HEK293T (cell line): ENCODE data around the gene PIP5K1B.

Experiments
- CTCF ChIA-PET: fragments of 350-600 bp; formaldehyde crosslinking; extraction: SDS; loops from one replicate; lab custom pipeline; 2021; ENCODE audit warnings: antibody characterized with exemption, inconsistent platforms; lab: Yijun Ruan, JAX
- POLR2A ChIA-PET: fragments of 350-600 bp; formaldehyde crosslinking; extraction: SDS; loops from one replicate; lab custom pipeline; 2020; ENCODE audit warnings: antibody characterized with exemption, inconsistent platforms; lab: Yijun Ruan, JAX
- DNase-seq: peaks from one replicate; pipeline ENCODE4 v3.0.0; 2012; ENCODE audit warnings: mixed read lengths; ENCODE audit errors: extremely low spot score
- ARNT ChIP-seq: fragments of 450-650 bp; IDR thresholded peaks from 2 replicates; pipeline ENCODE4 v1.6.1; 2017; ENCODE audit warnings: mild to moderate bottlenecking
- BHLHE40 ChIP-seq: fragments of 450-650 bp; IDR thresholded peaks from 2 replicates; pipeline ENCODE4 v1.6.1; 2016; ENCODE audit warnings: mild to moderate bottlenecking, moderate library complexity, borderline replicate concordance
- CTBP1 ChIP-seq: fragments of 450-650 bp; IDR thresholded peaks from 2 replicates; pipeline ENCODE4 v1.6.1; 2016; ENCODE audit warnings: borderline replicate concordance
- ELF4 ChIP-seq: fragments of 450-650 bp; IDR thresholded peaks from 2 replicates; pipeline ENCODE4 v1.6.1; 2017; ENCODE audit warnings: antibody characterized with exemption
- FOXA1 ChIP-seq: fragments of 450-650 bp; IDR thresholded peaks from 2 replicates; pipeline ENCODE4 v1.6.1; 2016; ENCODE audit warnings: mild to moderate bottlenecking
- FOXK2 ChIP-seq: fragments of 450-650 bp; IDR thresholded peaks from 2 replicates; pipeline ENCODE4 v1.6.1; 2016; ENCODE audit warnings: mild to moderate bottlenecking
- FOXM1 ChIP-seq: fragments of 450-650 bp; IDR thresholded peaks from 2 replicates; pipeline ENCODE4 v1.6.1; 2017; ENCODE audit warnings: mild to moderate bottlenecking, borderline replicate concordance
- HDGF ChIP-seq: fragments of 450-650 bp; IDR thresholded peaks from 2 replicates; pipeline ENCODE4 v1.6.1; 2017; ENCODE audit warnings: antibody characterized with exemption, borderline replicate concordance
- L3MBTL2 ChIP-seq: fragments of 450-650 bp; conservative IDR thresholded peaks from 2 replicates; pipeline ENCODE4 v1.6.1; 2016; ENCODE audit warnings: mild to moderate bottlenecking
- LEF1 ChIP-seq: fragments of 450-650 bp; IDR thresholded peaks from 2 replicates; pipeline ENCODE4 v1.6.1; 2017; ENCODE audit warnings: mild to moderate bottlenecking, borderline replicate concordance
- NFRKB ChIP-seq: fragments of 450-650 bp; IDR thresholded peaks from 2 replicates; pipeline ENCODE4 v1.6.1; 2016; ENCODE audit warnings: mild to moderate bottlenecking, moderate library complexity
- PKNOX1 ChIP-seq: fragments of 450-650 bp; IDR thresholded peaks from 2 replicates; pipeline ENCODE4 v1.6.1; 2016
- SP1 ChIP-seq: fragments of 450-650 bp; IDR thresholded peaks from 2 replicates; pipeline ENCODE4 v1.6.1; 2017
- SUZ12 ChIP-seq: fragments of 450-650 bp; IDR thresholded peaks from 2 replicates; pipeline ENCODE4 v1.6.1; 2016; ENCODE audit warnings: mild to moderate bottlenecking
- TARDBP ChIP-seq: fragments of 450-650 bp; IDR thresholded peaks from 2 replicates; pipeline ENCODE4 v1.6.1; 2016
- ZNF384 ChIP-seq: fragments of 450-650 bp; IDR thresholded peaks from 2 replicates; pipeline ENCODE4 v1.6.1; 2016

The PIP5K1B gene

DNA sequence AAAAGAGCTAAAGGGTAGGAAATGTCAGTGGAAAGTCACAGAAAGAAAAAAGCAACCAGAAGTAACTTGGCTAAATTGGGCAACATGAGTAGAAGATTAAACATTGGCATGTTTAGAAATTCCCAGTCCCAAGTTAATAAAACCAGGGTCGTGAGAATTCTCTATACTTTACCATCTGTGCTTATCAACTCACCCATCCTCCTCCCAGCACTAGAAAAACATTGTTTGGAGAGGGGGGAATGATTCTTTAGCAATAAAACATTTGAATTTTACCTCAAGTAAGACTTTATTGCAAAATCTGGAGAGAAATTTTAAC is 229.2 kb downstream of the PIP5K1B start:
- CTCF ChIA-PET, result no interaction called here
- POLR2A ChIA-PET, result no interaction called here
- no peak for TF ChIP-seq TARDBP
- no peak for TF ChIP-seq LEF1
- no peak for TF ChIP-seq ARNT
- no peak for DNase-seq

GRCh38 chr9:68940573-68940972 is 235.5 kb downstream of the PIP5K1B start:
- no peak for DNase-seq
- ChIA-PET POLR2A (no interaction called here), CTCF (interaction anchor here (0.7 kb wide), 1 partner anchor 29 kb away, joined by 3 read pairs; no protein-coding TSS in a partner anchor)
- TF ChIP-seq FOXK2 (no peak), PKNOX1 (no peak), SP1 (no peak), ELF4 (no peak), BHLHE40 (no peak), SUZ12 (no peak), L3MBTL2 (no peak)

- DNase-seq, result no peak
- ChIA-PET CTCF (no interaction called here), POLR2A (no interaction called here)
- TF ChIP-seq TARDBP, result no peak
- TF ChIP-seq FOXA1, result no peak
- TF ChIP-seq CTBP1, result no peak
- TF ChIP-seq FOXM1, result no peak
- TF ChIP-seq L3MBTL2, result no peak
- TF ChIP-seq PKNOX1, result no peak
- TF ChIP-seq SUZ12, result no peak
- TF ChIP-seq ARNT, result no peak
- TF ChIP-seq ELF4, result no peak
- no peak for TF ChIP-seq LEF1
- TF ChIP-seq FOXK2, result no peak
- TF ChIP-seq NFRKB, result no peak
- no peak for TF ChIP-seq SP1
- TF ChIP-seq ZNF384, result no peak
Measured at GRCh38 chr9:68941780-68942459, 236.9 kb downstream of the PIP5K1B start.

DNA sequence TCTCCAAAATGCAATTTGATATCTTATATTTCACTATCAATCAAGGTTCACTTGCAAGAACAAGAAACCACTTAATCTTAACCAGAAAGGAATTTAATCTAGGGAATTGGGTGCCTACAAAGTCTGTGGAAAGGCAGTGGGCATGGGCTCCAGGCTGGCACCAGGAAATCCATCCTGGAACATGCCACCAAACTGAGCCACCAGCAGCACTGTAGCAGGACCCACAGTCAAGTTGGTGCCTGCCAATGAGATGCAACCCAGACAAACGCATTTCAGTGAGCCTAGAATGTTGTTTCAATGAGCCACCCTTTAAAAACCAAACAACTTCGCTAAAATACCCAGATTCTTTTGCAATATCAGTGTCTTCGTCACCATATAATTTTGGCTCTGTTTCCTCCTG is 237.8 kb downstream of the PIP5K1B start:
- TF ChIP-seq FOXA1, result no peak
- POLR2A ChIA-PET, result no interaction called here
- no peak for DNase-seq
- CTCF ChIA-PET, result no interaction called here

- TF ChIP-seq ZNF384 (no peak), HDGF (no peak), FOXA1 (no peak), BHLHE40 (no peak), FOXK2 (no peak), PKNOX1 (no peak), ARNT (no peak), L3MBTL2 (no peak), FOXM1 (no peak)
- POLR2A ChIA-PET, result no interaction called here
- CTCF ChIA-PET, result no interaction called here
Measured at GRCh38 chr9:68947015-68947414, 242.0 kb downstream of the PIP5K1B start.

GRCh38 chr9:68947842-68948569 is 243.0 kb downstream of the PIP5K1B start:
- ChIA-PET CTCF (no interaction called here), POLR2A (no interaction called here)
- TF ChIP-seq PKNOX1, result no peak
- TF ChIP-seq ARNT, result no peak
- TF ChIP-seq ZNF384, result no peak
- TF ChIP-seq LEF1, result no peak
- no peak for TF ChIP-seq L3MBTL2
- TF ChIP-seq BHLHE40, result no peak
- no peak for DNase-seq

More at GRCh38 chr9:68947015-68947414, 242.0 kb downstream of the PIP5K1B start:
- DNase-seq, result no peak
